GM18511 (cell line): ENCODE results near the gene SATB1.

Source experiments
- ATAC-seq: cut with Tn5 transposase; IDR thresholded peaks from one replicate; pipeline ENCODE4 v1.9.1; 2021; ENCODE audit warnings: mild to moderate bottlenecking, moderate library complexity; ENCODE audit not compliant: unreplicated experiment

SATB1 gene

DNA sequence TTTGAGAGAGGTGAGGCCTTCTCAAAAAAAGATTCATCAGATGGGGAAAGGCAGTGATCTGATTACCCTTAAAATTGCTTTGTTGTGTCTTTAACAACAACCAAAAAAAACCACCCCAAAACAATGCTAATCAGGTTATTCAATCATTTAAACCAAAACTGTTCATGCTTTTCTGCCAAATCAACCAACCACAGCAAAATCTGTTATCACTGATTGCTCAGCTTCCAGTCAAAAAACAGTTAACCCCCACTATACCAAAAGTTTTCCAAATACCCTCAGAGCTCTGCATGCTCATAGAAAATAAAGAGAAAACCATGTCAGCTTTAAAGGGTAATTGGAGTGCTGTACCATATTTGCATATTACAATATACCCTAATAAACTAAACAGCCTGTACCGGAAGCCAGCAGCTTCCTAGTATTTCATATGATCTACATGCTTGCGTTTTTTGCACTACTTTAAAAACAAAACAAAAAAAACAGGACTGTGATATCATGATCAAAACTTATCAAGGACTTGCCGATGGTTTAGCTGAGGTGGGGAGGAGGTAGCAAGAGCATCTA, 22.8 kb downstream of the SATB1 start:
- no peak for ATAC-seq

DNA sequence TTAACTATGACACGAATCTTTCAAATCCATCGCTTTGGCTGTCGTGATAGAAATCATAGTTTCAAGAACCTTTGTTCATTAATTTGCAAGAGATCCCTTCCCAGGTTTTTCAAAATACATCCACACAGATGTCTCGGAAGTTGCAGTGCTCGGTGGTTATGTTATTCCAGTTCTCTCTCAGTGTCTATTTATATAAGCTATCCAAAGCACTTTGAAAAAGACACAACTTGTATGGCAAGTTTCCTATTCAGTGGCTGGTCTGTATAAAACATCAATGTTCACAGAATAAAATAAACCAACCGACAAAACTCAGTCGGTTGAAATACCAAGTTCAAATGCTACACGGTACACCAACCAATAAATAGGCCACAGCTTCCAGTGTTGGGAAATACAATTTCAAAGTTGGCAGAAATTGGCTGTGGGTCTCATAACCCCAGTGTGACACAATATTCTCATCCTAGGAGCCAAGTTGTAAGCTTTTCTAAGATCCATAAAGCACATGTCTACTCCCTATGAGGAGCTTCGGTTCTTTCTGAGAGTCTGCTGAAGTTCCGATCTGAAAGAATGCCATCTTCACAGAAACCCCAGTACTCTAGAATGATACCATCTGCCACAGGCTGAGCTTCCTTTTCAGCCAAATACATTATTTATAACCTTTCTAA, 23.7 kb downstream of the SATB1 start:
- no peak for ATAC-seq

DNA sequence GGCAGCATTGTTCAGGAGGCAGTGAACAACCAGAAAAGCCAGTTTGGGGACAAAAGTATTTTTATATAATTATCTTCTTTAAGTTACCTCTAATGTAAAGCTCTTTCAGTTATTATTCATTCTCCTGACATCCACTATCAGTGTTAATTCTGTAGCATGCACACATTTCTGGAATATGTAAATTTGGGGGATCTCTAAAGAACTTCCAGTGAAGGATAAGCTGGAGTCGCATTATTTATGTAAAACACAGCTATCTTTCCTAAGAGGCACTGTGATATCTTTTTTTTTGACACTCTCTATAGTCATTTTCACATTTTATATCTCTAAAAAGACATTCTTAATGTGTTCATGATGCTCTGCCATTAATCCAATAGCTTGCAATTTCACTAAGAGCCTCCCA, 26.7 kb downstream of the SATB1 start:
- no peak for ATAC-seq

DNA sequence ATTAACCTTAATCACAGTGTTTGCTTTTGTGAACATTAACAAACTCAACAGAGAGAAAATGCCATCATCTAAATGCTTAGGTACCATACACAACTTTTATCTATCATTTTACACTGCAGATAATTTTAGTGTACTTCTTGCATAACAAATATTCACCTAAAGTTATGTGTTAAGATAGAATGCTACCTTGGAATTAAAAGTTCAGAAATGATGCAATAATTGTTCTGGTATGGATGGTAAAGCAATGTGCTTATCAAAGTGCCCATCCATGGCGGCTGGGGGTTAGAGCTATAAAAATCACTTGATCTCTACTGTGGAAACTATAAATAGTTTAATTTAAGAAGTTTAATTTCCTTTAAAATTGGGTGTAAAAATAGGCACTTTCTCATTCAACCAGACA, 28.7 kb downstream of the SATB1 start:
- ATAC-seq = no peak

DNA sequence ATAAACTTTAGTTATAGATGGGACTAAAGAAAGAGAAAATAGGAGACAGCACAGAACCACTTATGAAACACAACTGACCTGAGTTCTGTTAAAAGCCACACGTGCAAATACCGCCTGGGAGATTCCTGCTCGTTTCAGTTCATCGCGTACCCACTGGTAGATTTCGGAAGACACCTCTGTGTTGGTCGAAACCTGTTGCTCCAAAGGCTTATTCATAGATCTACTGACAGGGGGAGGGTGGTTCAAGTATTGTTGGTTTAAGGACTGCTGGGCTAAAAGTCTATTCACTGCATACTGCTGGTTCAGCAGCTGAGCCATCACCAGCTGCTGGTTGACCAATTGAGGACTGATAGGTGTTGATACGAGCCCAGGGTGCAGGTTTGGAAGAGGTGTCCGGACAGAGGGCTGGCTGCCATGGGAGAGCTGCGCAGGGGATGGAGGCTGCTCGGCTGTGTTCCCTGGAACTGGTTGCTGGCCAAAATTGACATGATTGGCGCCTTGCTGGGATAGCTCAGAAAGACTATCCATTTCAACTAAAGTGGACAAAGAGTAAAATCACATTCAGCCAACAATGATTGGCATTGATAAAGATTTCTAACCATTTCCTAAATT, 30.6 kb downstream of the SATB1 start:
- ATAC-seq = no peak

DNA sequence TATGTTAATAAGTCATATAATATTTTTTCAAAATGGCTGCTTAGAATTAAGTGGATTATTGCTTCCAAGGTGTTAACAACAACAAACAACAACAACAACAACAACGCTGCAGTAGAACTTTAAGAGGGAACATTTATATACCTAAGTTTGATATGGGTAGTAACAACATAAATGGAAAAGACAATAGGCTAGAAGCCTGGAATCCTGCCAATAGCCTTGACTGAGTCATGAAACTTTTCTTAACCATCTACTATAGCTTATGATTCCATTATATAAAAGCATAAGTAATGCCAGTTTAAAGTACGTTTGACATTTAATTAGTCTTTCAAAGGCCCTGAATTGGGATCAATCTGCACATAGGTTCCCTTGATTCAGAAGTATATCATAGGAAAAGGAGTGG, 31.2 kb downstream of the SATB1 start:
- no peak for ATAC-seq

DNA sequence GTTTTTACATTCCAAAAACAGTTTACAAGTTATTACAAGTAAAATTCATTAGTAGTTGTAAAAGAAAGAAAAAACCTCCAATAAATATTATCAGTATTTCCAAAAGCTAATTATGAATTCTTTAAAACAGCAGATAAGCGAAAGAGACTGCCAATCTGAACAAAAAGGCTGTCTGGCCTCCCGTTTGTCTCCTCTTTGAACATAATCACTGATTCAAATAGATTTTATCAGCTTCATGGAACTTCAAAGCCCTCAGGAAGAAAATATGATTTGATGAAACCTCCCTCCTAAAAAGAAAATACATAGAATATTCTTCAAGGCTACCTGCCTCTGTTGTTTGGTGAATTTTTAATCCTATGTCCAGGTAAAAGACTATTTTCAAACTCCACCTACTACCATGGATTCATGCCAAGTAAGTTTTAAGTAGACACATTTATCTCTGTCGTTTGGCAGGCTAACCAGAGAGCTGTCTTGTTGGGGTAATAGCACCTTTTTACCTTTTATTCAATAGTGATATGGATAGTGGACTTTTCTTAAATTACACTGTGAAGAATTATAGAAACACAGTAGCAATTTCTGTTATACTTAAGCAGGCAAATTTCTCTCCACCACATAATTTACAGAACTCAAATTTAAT, 35.0 kb downstream of the SATB1 start:
- ATAC-seq = no peak

DNA sequence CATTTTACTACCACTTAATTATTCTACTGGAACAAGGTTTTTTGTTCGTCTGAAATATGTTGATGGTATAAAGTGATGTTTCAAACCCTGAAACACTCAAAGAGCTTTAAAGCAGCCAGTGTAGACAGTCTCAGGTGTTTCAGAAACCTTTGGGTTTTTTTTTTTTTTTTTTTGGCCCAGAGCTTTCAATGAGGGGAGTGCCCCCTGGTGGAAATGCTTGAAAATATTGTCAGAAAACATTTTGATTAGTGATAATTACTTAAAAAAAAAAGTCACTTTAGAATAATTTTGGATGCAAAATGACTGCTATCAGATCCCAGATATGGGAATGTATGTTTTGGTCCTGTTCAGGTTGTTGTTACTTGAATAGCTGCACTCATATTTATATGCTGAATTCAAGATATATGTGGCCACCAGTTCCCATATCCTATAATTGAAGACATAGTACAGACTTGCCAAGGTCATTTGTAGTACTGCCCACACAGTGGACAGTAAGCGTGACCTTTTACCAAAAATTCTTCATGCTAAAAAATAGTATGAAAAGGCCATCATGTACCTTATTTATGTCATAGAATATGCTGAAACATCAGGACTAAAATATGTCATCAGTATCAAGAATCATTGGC, 35.9 kb downstream of the SATB1 start:
- no peak for ATAC-seq

DNA sequence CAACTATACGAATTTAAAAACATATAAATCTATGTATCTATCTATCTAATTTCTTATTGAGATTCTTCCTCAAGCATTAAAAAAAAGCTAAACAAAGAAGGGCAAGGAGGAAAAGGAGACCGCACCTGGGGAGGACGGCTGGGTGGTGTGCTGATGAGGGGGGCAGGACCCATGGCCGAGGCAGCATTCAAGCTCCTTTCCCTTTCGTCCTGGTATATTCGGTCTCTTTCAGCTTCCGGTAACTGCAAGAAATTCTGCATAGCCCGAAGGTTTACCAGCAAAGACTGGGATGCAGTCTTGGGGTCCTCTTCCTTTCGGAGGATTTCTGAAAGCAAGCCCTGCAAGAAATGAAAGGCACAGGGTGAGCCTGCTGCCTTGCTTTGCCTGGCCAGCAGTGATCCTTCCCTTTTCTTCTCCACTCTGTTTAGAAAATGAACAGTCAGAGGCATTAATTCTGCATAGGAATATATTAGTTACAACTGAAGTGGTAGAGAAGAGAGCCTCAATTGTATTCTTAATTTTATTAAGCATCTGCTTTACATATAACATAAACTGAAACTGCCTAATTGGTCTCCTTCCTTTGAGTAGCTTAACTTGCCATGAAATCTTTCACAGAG, 38.8 kb downstream of the SATB1 start:
- ATAC-seq = no peak

DNA sequence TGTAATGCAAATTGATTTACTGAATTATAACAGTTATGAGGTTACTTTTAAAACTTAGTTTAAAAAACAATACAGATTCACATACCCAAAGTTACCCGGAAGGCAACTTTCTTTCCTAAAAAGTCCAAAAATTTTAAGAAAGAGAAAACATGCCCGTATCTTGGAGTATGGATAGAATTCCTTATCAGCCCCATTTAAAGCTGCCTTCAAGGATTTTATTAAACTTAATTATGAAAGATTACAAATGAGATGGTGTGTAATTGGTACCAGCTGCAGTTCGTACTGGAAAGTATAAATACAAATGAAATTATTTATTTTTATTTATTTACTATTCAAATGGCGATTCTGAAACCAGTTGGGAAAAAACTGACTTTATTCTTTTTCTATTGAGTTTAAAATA, 39.4 kb downstream of the SATB1 start:
- ATAC-seq = no peak

DNA sequence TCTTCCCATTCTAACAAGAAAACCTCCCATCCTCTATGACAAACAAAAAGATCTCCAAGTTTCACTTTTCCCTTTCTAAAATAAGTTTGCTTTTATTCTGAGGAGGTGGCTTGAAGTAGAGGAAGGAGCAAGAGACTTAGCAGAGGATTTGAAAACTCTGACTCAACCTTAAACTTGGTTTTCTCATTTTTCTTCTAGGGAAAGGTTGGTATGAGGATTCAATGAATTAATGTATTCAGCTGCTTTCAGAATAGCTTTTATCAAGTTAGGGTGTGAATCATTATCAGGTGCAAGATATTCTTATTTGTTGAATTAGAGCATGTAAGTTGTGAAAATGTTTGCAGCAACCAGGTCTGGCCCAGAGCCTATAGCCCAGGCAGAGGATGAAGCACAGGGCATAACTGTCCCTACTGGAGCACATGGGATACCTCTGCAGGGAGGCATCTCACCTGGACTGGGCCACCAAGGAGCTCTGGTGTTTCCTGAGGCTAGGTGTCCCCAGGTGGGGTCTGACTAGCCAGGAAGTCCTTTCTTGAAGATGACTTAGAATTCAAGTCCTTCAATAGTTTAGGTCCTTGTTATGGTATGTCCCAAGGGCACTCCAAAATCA, 42.3 kb downstream of the SATB1 start:
- no peak for ATAC-seq

DNA sequence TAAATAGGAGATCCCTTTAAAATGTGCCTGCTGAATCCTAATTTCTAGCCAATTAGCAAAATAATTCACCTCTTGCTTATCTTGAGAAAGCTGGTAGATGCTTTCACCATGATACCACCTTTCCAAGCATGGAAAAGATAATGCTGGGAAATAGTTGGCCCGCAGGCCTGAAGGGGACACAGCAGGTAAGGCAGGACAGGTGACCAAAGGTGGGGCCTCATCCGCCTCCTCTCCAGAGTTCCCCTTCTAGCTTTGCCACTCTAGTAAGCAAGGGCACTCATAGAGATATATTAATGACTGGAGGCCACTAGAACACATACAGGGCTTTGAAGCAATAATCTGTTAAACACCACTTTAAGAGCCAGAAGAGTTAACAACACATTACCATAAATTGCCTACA, 45.5 kb downstream of the SATB1 start:
- no peak for ATAC-seq

DNA sequence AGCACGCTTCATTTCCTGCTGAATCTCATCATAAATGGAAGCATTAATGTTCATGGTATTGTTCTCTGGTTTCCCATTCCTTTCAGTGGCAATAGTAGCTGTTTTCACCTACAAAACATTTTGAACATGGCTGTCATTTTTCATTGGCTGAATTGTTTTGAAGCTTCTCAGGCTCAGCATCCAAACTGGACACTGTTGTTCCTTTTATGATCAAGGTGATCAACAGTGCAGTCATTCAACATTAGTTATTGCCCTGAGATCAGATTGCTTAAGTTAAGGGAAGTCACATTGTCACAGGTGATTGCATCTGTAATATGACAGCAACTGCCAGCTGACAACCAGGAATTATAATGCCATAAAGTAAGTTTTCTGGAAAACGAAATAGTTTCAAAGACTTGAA, 46.9 kb downstream of the SATB1 start:
- no peak for ATAC-seq

DNA sequence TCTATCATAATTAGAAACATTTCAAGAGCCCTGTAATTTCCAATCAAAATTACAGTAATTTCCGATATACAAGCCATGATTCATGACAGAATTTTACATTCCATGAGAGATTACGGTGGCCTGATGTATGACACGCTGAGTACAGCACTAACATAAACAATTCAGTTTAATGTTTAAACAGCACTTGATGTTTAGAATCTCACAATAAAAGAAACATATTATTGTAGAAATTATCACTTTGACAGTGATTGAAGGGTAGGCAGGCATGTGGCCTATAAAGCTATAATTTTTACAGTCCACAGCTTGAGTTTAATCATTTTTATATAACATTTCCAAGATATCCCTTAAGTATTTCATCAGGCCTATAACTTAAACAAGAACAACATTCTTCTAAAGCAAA, 48.5 kb downstream of the SATB1 start:
- ATAC-seq = no peak

DNA sequence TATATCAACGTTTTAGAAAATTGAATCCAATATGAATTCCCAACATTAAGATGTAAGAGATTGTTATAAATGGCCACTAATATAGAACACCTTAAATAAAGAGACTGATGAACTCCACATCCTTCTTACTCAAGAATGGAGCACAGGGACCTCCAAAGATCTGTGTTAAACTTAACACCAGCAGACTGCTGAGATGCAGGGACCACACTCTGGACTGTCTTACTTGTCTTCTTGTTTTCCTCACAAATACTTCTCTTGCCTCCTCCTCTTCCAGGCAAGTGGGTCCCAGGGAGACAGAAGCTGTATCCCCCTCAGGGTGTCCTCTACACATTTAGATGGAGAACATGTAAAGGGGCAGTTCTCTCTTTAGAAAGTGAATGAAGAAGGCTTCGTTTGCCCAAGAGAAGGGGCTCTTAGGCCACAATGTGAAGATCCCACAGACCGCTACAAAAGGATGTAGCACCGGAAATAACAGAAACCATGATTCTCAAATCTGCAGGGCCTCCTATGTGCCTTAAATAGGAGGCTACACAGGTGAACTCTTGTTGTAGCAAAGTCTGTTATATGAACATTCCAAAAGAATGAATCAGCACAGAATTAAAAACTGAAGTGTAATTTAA, 52.2 kb downstream of the SATB1 start:
- no peak for ATAC-seq

DNA sequence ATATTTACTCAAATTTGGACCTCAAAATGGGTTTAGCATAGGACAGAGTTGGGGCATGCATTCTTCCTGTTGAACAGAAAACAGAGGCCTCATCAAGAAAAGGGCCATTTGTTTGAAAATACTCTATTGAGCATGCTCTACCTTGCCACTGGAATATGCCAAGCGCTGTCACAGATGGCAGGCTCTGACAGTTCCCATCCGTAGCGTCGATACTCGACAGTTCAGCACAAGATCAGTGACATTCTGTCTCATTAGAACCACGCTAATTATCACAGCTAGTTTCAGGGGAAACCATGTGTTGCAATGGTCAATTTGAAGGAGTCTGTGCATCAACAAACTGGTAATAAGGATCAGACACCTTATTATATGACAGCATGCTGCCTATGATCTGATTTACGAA, 54.5 kb downstream of the SATB1 start:
- no peak for ATAC-seq

DNA sequence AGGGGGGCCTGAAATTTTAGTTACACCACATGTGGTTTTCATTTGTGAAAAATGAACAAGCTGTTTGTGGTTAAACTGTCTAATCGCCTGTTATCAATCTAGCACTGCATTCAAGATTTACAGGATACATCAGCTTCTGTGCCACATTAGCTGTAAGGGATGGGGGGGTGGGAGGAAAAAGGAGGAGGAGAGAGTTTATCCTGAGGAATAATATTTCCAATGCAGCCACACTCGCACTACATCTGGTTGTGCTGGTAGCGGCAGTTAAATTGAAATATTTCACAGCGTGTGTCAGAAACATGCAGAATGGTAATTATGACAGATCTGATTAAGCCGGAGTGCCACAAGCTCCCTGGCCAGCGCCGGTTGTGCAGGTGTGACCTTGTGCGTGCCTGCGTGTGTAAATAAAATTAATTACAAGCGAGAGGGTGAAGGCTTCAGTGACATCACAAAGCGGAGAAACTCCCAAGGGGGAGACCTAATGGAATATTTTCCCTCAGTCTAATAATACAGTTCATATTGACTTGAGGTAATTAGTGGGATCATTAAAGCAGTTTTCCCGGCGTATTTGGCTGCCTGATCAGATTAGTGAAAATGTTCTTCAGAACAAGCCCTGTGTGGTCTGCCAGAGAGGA, 55.5 kb downstream of the SATB1 start:
- ATAC-seq = no peak

DNA sequence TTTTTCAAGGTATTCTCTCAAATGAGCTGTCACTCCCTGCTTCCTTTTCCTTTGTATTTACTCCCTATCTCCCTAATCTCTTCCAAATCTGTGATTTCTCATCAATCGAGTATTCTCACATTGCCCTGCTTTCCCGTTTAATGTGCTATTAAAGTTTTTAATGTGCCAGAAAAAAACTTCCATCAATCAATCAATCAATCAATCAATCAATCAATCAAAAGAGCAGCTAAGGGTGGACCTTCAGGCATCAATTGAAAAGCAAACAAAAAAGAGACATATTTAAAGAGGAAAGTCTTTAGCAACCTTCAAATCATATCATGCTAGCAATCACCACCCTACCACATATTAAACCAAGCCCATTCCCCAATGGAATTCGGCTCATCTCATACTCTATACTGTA, 58.9 kb downstream of the SATB1 start:
- no peak for ATAC-seq

DNA sequence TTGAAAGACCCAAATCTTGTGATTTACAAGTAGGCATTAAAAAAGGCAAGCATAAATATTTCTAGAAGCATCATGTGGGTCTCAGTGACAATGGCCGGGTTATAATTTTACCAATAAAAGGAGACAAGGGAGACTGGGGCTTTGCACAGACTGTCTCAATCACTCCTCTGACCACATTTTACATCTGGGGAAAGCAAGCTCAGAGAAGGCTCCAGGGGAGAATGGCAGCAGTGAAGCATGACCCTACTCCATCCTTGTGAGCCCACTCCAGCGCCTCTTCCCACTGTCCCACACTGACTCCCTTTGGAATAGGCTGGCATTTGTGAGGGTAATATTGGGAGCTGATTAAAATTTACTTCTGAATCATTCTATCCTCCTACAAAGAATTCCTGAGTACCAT, 61.8 kb downstream of the SATB1 start:
- ATAC-seq = no peak

DNA sequence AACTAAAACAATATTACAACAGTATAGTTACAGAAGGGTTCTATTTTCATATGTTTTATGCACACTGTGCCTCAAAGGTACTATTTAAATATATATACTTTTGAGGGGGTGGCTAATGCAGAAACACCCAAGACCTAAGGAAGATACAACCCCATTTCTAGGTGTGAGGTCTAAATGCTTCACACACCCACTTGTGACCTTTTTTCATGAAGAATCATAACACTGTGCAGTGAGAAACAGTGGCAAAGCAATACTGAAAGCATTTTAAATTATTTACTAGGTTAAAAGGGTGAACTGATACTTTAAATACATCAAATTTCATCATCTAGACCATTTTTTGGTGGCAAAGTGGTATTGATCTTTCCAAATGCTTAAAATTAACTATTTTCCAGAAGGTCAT, 67.4 kb downstream of the SATB1 start:
- ATAC-seq = no peak
